GM12874 (cell line): ENCODE data around the gene AFAP1L1.

Experiments used
- TF ChIP-seq, protein P1 (sequence below): IDR thresholded peaks from 2 replicates; pipeline ENCODE4 v1.5.1; 2011; ENCODE audit warnings: low read depth, mild to moderate bottlenecking, control low read depth, low read length, moderate library complexity; ENCODE audit not compliant: insufficient read depth

Gene AFAP1L1

GRCh38 chr5:149389552-149390495 lies 118.2 kb downstream of the AFAP1L1 start:
- TF ChIP-seq, protein P1, sequence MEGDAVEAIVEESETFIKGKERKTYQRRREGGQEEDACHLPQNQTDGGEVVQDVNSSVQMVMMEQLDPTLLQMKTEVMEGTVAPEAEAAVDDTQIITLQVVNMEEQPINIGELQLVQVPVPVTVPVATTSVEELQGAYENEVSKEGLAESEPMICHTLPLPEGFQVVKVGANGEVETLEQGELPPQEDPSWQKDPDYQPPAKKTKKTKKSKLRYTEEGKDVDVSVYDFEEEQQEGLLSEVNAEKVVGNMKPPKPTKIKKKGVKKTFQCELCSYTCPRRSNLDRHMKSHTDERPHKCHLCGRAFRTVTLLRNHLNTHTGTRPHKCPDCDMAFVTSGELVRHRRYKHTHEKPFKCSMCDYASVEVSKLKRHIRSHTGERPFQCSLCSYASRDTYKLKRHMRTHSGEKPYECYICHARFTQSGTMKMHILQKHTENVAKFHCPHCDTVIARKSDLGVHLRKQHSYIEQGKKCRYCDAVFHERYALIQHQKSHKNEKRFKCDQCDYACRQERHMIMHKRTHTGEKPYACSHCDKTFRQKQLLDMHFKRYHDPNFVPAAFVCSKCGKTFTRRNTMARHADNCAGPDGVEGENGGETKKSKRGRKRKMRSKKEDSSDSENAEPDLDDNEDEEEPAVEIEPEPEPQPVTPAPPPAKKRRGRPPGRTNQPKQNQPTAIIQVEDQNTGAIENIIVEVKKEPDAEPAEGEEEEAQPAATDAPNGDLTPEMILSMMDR: no peak
